Activated effector memory CD4-positive, alpha-beta T cell treated with Interleukin-2 at 50 U/mL for 16 hours (primary cell): ENCODE measurements around the gene DERA.
A peak's percentile ranks its signal among the peaks of the same experiment; 100 is the strongest.
"Not testable (repeated sequence)": the region's sequence is repeated elsewhere in the genome, so short reads cannot be mapped to it uniquely, and the experiment has no call there.

Experiments used
- DNase-seq: peaks from one replicate; pipeline ENCODE4 v3.0.0-alpha.2; 2020

DERA gene

GRCh38 chr12:15910864-15911721 is at the start of gene DERA:
DERA (plus strand) TSS chr12:15911332; CDS start chr12:15911384, 52 bp downstream.
- peak; percentile 49 for DNase-seq

- no peak for DNase-seq
Observed at GRCh38 chr12:15861404-15861803, 49.7 kb upstream of the DERA start.

GRCh38 chr12:15862840-15863239 is 48.3 kb upstream of the DERA start:
- DNase-seq: no peak

- DNase-seq: no peak
Observed at GRCh38 chr12:15863372-15863771, 47.8 kb upstream of the DERA start.

- no peak for DNase-seq
Observed at GRCh38 chr12:15863984-15864383, 47.1 kb upstream of the DERA start.

GRCh38 chr12:15868186-15868585 is 42.9 kb upstream of the DERA start:
- no peak for DNase-seq

GRCh38 chr12:15873556-15873955 is 37.6 kb upstream of the DERA start:
- no peak for DNase-seq

- DNase-seq: not testable (repeated sequence)
Observed at GRCh38 chr12:15874556-15875145, 36.5 kb upstream of the DERA start.

DNA sequence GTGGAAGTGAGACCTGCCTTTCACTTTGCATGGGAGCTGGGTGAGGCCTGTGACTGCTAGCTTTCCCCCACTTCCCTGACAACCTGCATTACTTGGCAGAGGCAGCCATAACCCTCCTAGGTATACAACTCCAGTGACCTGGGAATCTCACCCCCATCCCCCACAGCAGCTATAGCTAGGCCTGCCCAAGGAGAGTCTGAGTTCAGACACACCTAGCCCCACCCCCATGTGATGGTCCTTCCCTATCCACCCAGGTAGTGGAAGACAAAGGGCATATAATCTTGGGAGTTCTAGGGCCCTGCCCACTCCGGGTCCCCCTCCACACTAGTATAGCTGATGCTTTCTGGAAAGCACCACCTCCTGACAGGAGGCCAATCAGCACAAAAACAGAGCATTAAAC is 35.3 kb upstream of the DERA start:
- no peak for DNase-seq

DNA sequence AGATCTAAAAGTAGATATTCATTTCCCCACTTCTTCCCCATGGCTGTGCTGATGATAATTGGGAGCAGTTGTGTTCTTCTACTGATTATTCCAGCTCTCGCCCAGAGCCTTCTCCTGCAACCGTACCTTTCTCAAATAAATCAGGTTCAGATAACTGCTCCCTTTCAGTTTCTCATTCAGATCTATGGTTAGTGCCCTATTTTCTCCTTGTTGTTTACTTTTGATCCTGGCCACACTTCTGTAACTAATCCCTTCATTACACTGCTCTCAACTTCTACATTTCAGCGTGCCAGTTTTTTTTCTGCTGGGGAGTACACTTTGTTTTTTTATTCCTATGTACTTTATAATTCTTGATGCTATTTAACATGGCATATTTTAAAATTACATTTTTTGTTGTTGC is 31.7 kb upstream of the DERA start:
- no peak for DNase-seq

DNA sequence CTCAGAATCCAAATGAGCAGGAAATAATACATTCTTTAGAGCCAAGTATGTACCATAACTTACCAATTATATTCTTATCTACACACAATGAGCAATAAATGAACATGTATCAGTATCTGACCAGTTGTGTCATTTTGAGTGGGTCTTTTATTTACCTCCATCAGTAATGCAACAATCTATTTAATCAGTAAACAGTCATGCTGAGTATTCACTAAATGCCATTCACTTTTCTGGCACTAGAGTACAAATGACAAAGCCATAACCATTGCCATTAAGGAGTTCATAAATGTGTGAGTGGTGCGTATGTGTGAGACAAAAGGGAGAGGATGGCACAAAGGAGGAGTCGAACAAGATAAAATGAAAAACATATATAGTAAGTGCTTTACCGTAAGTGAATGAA is 30.4 kb upstream of the DERA start:
- DNase-seq: no peak

GRCh38 chr12:15882118-15882971 is 28.8 kb upstream of the DERA start, which contains the start of gene STRAP:
STRAP (plus strand) TSS chr12:15882387; CDS start chr12:15882708, 321 bp downstream.
- DNase-seq: peak; percentile 94

- DNase-seq: no peak
Observed at GRCh38 chr12:15883536-15883935, 27.6 kb upstream of the DERA start.

- DNase-seq: no peak
Observed at GRCh38 chr12:15886372-15887042, 24.6 kb upstream of the DERA start.

DNA sequence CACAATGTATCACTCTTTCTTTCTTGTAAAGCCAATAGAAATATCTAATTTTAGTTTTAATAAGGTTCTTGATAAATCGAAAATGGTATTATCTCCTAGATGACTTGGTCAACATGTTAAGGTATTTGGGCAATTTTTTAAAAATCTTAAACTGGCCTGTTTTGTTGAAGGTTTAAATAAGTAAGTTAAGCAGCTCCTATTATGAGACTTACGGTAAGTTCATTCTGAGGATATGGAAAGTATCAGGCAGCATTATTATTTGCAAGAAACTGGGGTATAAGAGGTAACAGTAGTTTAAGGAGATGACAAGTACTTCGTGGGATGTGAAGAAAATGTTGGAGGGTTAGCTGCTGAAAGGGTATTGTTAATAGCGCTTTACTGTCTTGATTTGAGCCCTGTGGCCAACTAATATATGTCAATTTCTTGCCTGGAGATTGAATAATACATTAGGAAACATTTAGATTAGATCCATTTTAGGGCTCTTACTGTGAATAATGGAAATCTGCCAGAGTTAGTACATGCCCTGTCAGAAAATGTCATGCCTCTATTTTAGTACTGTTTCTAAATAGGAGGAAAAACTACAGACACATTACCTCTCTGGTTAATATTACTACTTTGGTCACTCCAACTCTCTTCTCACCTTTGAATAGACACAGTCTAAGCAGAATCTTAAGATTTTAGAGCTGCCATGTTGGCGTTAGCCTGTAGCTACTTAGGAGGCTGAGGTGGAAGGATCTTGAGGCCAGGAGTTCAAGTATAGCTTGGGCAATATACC is 23.9 kb upstream of the DERA start:
- no peak for DNase-seq

DNA sequence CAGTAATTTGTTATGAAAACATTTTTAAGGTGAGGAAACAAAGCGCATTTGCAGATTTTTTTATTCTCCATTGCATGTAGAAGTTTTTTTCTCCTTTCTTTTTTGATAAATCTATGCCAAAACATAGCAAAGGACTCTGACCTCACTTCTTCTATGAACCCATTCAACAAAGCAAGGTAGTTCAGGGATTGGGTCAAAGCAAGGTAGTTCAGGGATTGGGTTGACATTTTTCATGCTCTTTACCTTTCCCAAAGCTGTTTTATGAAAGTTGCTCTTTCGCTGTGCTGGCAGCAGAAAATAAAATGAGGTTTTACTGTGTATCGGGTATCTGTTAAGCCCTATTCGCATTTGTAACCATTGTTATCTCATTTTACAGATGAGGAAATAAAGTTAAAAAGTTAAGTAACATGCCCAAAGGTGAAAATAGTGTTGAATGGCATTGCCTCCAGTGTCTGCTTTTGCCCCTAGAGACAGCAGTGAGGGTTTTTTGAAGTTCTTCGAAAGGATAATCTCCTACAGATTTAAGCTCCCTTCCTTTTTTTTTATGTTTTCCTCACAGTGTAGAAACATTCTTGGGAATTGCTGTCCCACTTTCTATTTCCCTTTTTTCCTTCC is 18.4 kb upstream of the DERA start:
- no peak for DNase-seq

- DNase-seq: no peak
Observed at GRCh38 chr12:15893260-15893659, 17.9 kb upstream of the DERA start.

DNA sequence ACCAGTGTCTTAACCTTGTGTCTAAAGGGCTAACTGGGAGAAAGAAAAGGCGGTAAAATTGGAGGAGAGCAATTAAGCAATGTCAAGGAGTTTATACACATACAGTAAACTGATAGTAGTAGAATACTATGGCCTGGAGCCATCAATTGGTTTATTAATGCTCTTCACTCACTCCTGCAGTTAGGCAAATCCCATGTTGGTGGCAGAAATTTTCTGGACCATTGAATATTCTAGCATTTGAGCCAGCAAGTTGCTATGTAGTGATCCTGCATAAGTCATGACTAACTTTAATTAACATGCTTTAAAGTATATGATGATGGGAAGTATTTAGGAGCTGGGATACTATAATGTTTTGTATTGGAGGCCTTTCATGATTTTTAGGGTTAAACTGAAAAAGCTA is 14.3 kb upstream of the DERA start:
- DNase-seq: no peak

DNA sequence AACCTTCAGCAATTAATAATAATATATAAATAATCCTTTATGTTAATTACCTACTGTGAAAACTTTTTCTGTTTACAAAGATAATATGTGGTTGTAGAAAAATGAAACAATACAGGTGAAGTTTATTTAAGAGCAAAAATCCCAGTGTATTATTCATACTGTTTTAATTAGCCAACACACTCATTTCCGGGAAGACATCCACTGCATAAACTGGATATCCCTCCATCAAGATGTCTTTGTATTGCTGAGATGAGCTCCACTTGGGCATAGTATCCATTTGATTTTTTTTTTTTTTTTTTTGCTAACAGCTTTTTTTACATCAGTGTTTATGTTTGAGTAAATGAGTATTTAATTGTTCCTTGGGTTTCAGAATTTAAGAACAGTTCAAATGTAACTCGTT is 13.7 kb upstream of the DERA start:
- no peak for DNase-seq

DNA sequence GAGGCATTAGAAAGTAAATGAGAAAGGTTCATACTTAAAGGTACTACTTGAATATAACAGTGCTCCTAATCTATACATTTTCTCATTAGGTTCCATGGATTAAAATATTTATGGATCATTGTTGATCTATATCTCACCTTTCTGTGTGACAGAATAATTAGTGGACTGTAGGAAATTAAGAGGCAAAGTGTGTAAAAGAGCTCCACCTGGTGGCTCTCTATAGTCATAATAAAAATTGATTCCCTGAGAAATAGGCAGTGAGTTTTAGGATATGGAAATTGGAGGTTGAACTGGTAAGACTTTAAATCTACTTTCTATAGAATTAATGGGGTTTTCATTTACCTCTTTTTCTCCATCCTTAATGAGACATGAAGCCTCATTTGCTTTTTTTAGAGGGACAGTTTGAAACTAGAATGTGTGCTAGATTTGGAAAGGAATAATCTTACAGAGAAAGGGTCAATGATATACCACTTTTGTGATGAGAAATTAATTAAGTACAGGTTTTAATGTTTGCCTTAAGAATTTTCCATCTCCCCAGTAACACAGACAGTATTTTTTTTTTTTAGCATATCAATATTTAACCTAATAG is 11.8 kb upstream of the DERA start:
- DNase-seq: no peak

- DNase-seq: no peak
Observed at GRCh38 chr12:15904378-15904920, 6.7 kb upstream of the DERA start.
